HEK293 (cell line): ENCODE results near the gene AHCYL2.

ENCODE experiments used
- BCL11A ChIP-seq: fragments of 450-650 bp; formaldehyde crosslinking; IDR thresholded peaks from 2 replicates; pipeline ENCODE4 v1.5.1; 2016; ENCODE audit warnings: low read depth, missing biosample characterization, missing genetic modification characterization
- HOXA7 ChIP-seq: sonication (generic); formaldehyde crosslinking; IDR thresholded peaks from 2 replicates; pipeline ENCODE4 v1.8.1; 2022; ENCODE audit warnings: missing genetic modification reagents, borderline replicate concordance
- ZNF121 ChIP-seq: fragments of 450-650 bp; formaldehyde crosslinking; IDR thresholded peaks from 2 replicates; pipeline ENCODE4 v1.5.1; 2016; ENCODE audit warnings: missing biosample characterization, missing genetic modification characterization
- ZNF274 ChIP-seq, 2 experiments: fragments of 200-500 bp in 1 of 2; fragments of 450-650 bp in 1 of 2; sonication (Bioruptor generic) in 1 of 2; formaldehyde crosslinking in 1 of 2; IDR thresholded peaks; 2 replicates each; pipeline versions ENCODE4 v1.5.1 to v1.6.1; 2014 to 2016; ENCODE audit warnings: borderline replicate concordance in 1 of 2, inconsistent platforms in 1 of 2, low read length in 1 of 2, missing biosample characterization in 1 of 2, missing genetic modification characterization in 1 of 2
- ZNF280C ChIP-seq: fragments of 450-650 bp; formaldehyde crosslinking; IDR thresholded peaks from 2 replicates; pipeline ENCODE4 v1.5.1; 2016; ENCODE audit warnings: missing biosample characterization, missing genetic modification characterization
- ZNF596 ChIP-seq: fragments of 450-650 bp; IDR thresholded peaks from 2 replicates; pipeline ENCODE4 v1.5.0; 2018; ENCODE audit warnings: missing biosample characterization, mild to moderate bottlenecking, missing genetic modification characterization, moderate library complexity
- ZNF610 ChIP-seq: fragments of 450-650 bp; formaldehyde crosslinking; IDR thresholded peaks from 2 replicates; pipeline ENCODE4 v1.5.1; 2016; ENCODE audit warnings: missing biosample characterization, missing genetic modification characterization, borderline replicate concordance
- ZNF629 ChIP-seq: fragments of 450-650 bp; formaldehyde crosslinking; IDR thresholded peaks from 2 replicates; pipeline ENCODE4 v1.5.1; 2017; ENCODE audit warnings: missing biosample characterization, missing genetic modification characterization
- TF ChIP-seq, protein P1 (sequence below): fragments of 450-650 bp; formaldehyde crosslinking; IDR thresholded peaks from 2 replicates; pipeline ENCODE4 v1.5.1; 2016; ENCODE audit warnings: missing biosample characterization, missing genetic modification characterization

DNA sequence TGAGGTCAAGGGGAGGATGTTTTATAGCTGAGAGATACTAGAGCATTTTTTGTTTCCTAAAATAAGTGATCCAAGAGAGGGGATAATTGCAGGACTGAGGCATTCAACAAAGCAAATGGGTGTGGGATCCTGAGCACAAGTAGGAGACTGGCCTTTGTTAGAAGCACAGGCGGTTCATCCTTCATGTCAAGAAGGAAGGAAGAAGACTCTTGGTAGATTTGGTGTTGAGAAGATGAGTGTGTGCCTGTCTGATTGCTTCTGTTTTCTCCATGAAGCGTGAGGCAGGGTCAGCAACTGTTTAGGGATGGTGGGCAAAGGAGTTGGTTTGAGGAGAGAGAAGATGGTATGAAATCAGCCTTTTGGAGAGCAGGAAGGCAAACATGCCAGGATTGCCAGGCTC lies 237.0 kb downstream of the AHCYL2 start:
- no peak for TF ChIP-seq ZNF610 (tag by site-specific recombination)
- no peak for TF ChIP-seq ZNF596 (tag by site-specific recombination)
- TF ChIP-seq, protein P1, sequence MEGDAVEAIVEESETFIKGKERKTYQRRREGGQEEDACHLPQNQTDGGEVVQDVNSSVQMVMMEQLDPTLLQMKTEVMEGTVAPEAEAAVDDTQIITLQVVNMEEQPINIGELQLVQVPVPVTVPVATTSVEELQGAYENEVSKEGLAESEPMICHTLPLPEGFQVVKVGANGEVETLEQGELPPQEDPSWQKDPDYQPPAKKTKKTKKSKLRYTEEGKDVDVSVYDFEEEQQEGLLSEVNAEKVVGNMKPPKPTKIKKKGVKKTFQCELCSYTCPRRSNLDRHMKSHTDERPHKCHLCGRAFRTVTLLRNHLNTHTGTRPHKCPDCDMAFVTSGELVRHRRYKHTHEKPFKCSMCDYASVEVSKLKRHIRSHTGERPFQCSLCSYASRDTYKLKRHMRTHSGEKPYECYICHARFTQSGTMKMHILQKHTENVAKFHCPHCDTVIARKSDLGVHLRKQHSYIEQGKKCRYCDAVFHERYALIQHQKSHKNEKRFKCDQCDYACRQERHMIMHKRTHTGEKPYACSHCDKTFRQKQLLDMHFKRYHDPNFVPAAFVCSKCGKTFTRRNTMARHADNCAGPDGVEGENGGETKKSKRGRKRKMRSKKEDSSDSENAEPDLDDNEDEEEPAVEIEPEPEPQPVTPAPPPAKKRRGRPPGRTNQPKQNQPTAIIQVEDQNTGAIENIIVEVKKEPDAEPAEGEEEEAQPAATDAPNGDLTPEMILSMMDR = no peak
- no peak for TF ChIP-seq ZNF280C (tag by site-specific recombination)
- no peak for TF ChIP-seq HOXA7 (CRISPR knock-in tag)
- no peak for TF ChIP-seq ZNF629
- TF ChIP-seq ZNF121 (tag by site-specific recombination) = no peak
- no peak for TF ChIP-seq ZNF274 (IDR thresholded peaks at IDR 0.05; ENCODE audit: low read length)
- no peak for TF ChIP-seq ZNF274 (tag by site-specific recombination; IDR thresholded peaks at IDR 0.05; ENCODE audit: borderline replicate concordance)
- TF ChIP-seq BCL11A (tag by site-specific recombination) = no peak
